Anterior cingulate cortex (tissue), 58 donors: ENCODE results near the gene BCOR.
A peak's percentile ranks its signal among the peaks of the same experiment; 100 is the strongest.

Source experiments
- DNase-seq, 58 donors: peaks; one replicate each; lab custom pipeline; 2025; lab: John Stamatoyannopoulos, UW

BCOR gene

DNA sequence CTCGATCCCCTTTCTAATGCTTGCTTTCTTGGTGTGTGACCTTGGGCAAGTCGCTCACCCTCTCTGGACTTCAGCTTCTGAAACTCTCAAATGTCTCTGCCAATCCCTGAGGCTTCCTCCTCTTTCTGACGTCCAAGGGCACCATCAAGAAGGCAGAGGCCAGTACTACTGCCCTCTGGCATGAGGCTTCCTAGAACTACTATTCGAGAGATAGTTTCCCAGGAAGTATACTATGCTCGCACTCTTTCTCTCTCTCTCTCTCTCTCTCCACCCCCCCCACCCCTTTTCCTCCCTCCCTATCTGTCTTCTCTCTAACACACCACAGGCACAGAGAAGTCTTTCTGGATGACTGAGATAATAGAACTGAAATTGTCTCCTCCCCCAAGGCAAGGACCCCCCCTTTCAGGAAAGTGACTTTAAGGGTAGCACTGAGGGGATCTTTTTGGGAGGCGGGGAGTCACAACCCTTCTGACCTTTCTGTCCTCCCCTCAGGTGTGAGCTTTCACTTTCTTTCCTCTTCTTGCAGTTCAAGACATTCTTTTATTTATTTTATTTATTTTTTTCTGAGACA, 20.0 kb upstream of the BCOR start:
- no peak for DNase-seq

DNA sequence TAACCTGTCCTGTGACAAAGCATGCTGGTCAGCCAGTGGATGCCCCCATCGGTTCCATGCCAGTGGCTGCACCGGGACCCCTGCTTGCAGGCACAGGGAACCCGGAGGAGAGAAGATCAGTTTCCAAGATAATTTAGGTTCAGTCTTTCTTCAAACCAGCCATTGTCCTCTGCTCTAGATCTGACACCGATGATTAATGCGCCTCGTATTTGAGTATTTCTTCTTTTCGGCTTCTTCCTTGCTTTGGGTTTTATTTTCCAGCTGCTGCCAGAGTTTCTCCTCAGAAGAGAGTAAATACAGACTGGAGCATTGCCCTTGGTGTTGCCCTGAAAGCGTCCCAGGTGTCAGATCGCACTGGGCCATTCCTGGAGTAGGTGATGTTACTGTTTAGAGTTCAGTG, 19.2 kb upstream of the BCOR start:
- DNase-seq, result no peak

- DNase-seq, result no peak
Measured at GRCh38 chrX:40112996-40113395, 15.2 kb upstream of the BCOR start.

- DNase-seq, result no peak
Measured at GRCh38 chrX:40111868-40112267, 14.1 kb upstream of the BCOR start.

GRCh38 chrX:40109288-40110008, 11.7 kb upstream of the BCOR start:
- DNase-seq, result peak in 17 of 58 donors; percentile 1 to 62 (median 37)

DNA sequence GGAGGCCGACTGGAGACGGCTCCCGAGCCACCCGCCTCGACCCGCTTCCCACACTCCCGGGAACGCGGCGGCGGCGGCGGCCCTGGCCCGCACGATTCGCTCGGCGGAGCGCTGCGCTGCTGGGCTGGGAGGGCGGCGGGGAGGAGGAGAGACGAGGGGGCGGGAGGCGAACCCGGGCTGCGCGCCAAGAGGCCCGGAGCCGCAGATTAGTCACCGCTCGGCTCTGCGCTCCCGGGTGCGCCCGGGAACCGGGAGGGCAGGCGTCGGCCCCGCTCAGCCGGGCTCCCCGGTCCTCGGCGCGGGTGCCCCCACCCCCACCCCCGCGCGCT, 11.2 kb upstream of the BCOR start:
- DNase-seq, result peak in 47 of 58 donors; percentile 3 to 78 (median 37)

GRCh38 chrX:40108162-40108958, 10.6 kb upstream of the BCOR start:
- DNase-seq, result peak in 33 of 58 donors; percentile 4 to 63 (median 29)

DNA sequence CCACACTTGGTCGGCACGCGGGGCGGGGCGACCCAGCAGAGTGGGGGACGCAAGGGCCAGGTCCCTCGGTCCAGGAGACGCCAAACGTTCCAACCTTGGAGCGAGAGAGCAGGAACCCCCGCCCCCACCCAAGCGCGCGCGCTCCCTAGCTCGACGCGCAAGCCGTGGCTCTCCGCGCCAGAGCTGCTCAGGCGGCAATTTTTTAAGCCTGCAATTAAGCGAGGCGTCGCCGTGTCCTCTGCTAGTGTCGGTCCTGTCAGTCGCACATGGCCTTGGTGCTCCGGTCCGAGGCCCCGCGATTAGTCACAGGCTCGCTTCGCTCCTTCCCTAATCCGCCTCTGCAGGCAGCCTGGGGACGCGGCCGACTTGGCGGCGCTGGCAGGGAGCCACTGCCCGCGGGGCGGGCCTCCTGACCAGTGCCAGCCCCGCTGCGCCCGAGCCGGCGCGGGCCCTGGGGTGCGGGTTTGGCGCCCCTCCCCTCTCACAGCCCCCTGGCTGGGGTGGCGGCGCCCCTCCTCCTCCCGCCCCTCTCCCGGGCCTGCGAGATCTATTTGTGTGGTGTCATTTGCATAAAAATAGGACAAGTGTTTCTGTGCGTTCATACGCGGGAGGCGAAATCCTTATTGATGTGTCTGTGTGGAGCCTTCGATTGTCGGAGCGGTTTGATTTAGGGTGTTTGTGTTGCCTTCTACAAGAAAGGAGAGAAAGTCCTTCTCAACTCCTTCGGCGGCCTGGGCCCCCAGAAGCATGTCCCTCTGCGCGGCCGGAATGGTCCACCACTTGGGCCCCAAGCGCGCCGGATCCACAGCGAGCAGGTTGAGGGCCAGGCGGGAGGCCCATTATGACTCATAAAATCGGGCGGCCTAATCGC, 9.8 kb upstream of the BCOR start:
- DNase-seq, result peak in 39 of 58 donors; percentile 0 to 63 (median 20)

DNA sequence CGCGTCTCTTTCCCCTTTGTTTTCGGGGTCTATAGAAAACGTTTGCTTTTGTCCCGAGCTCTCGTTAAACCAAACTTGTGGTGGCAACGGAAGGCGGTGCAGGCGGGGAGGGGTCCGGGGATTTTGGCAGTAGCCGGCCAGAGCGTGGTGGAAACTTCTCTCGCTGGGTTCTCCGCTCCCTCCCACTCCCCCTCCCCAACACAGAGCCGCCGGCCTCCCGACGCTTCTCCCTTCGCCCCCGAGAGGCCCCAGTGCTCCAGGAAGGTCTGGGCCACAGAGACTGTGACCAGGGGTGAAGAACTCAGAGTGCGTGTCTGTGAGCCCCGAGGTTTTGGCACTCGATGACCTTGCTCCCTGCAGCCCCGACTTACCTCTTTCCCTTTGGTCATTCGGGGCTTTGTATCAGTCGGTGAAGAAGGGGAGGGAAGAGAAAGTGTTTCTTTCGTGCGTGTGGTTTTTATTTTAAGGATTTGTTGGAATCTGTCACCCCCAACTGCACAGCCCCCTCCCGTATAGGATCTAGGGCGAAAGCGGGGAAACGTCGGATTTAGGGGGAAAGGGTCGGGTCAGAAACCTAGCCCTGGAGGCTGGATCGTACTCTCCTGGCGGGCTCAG, 9.0 kb upstream of the BCOR start:
- DNase-seq, result peak in 4 of 58 donors; percentile 17 to 28 (median 22)

DNA sequence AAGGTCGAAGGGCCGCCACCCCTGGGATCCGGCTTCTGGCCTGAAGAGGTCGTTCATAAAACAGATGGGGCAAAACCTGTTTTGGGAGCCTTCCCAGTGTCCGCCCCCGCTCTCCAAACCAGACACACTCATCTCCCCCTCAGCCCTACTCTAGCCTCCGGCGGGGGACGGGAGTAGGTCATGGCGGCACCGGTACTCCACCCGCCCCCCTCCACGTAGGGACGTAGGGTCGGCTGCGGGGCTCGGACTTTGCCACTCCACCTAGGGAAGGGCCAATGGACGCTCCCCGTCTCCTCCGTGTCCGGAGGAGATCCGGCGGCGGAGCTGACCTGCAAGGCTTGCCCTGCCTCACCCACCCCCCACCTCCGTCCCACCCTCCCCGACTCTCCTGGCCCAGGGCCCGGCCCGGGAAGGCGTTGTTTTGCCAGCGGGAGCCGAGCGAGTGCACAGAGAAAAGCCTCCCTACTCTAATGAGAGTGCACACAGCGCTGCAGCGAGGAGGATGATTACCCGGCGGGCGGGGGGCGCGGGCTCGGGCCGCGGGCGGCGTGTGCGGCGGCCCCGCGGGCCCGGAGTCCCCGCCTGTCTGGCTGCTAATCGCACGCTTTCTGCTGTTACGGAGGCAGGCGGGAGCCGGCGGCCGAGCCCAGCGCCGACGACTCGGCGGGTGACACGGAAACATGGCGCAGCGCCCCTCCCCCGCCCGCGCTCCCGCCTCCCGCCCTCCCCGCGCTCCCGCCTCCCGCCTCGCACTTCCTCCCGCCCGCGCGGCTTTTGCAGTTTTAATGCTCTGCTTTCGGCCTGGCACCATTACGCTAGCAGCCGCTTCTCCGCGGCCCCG, 8.3 kb upstream of the BCOR start:
- peak in 54 of 58 donors; percentile 4 to 77 (median 54) for DNase-seq

GRCh38 chrX:40104985-40105834, 7.5 kb upstream of the BCOR start:
- DNase-seq, result peak in 30 of 58 donors; percentile 2 to 59 (median 24)

DNA sequence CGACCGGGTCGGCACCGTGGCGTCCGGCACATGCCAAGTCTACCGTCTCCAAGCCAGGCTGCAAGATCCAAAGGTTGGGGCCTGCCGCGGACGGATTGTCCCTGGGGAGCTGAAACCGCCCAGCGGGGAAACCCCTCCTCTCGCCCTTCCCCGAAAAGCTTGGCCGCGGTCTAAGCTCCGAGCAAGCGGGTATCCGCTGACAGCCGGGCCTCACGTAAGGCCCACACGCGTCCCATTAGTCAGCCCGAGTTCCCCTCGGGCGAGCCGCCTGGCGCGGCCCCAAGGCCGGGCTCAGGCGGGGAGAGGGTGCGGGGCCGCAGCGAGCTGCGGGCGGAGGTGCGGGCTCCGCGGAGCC, 6.8 kb upstream of the BCOR start:
- peak in 7 of 58 donors; percentile 4 to 30 (median 18) for DNase-seq

DNA sequence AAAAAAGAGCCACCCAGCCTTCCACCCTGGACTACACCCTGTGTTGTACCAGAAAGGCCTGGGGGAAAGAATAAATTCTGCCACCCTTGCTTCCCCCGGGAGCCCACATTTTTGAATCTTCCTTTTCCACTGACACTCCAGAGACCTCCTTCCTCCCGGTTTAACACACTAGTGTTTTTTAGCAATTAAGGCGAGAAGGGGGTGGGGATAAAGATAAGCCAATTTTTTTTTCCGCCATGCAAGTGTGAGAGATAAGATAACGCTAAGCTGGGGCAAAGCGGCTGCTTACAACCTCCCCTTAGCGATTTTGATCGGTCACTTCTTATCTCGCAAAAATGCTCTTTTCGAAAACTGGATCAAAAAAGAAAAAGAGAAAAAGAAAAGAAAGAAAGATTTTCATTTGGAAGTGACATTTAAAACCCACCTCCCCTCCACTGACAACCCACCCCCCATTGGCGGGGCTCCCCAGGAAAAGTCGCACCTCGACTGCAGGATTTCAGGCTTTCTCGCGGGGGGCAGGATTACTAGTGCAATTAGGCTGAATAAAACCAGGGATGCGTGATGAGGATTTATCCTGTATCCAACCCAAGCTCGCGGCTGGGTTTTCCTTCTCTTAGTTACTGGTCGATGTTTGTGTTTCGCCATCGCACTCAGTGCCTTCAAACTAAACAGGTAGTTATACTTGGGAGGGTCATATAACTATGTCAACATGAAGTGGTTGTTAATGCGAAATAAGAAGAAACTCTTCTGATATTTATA, 6.0 kb upstream of the BCOR start:
- no peak for DNase-seq

GRCh38 chrX:40102393-40103381, 4.9 kb upstream of the BCOR start:
- DNase-seq, result no peak

DNA sequence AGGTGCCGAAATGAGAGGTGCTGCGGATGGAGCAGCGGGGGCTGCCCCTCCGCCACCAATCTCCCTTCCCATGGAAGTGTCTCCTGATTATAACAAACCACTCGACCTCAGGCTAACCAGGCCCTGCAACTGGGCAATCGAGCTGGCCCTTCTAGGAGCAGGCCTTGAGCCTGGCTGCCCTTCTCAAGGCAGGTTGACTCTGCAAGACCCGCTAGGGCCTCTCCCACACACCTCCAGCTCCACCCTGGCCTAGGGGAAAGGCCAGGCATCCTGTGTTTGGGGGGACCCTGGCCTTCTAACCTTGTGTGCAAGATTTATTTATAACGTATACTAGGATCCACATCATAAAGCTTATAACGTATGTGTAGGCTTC, 3.7 kb upstream of the BCOR start:
- DNase-seq, result no peak
